Stomach (tissue), 4 donors: ENCODE results near the gene TIGD3.

Experiments
- POLR2A ChIP-seq, 4 donors: fragments of 450-650 bp; IDR thresholded peaks; one replicate each; pipeline ENCODE4 v1.6.1; 2016; ENCODE audit warnings: antibody characterized with exemption in 4 of 4, control low read depth in 2 of 4, mild to moderate bottlenecking in 1 of 4, moderate library complexity in 1 of 4
- TF ChIP-seq, protein P1 (sequence below), 7 experiments: fragments of 450-650 bp in 4 of 7; fragments of 200-600 bp in 3 of 7; sonication (generic) in 3 of 7; IDR thresholded peaks; one replicate each; pipeline ENCODE4 v1.5.1; 2016 to 2019; ENCODE audit warnings: antibody characterized with exemption in 7 of 7, control low read depth in 2 of 7, mild to moderate bottlenecking in 1 of 7

- TF ChIP-seq POLR2A (IDR thresholded peaks at IDR 0.05), result no peak
- TF ChIP-seq, protein P1, sequence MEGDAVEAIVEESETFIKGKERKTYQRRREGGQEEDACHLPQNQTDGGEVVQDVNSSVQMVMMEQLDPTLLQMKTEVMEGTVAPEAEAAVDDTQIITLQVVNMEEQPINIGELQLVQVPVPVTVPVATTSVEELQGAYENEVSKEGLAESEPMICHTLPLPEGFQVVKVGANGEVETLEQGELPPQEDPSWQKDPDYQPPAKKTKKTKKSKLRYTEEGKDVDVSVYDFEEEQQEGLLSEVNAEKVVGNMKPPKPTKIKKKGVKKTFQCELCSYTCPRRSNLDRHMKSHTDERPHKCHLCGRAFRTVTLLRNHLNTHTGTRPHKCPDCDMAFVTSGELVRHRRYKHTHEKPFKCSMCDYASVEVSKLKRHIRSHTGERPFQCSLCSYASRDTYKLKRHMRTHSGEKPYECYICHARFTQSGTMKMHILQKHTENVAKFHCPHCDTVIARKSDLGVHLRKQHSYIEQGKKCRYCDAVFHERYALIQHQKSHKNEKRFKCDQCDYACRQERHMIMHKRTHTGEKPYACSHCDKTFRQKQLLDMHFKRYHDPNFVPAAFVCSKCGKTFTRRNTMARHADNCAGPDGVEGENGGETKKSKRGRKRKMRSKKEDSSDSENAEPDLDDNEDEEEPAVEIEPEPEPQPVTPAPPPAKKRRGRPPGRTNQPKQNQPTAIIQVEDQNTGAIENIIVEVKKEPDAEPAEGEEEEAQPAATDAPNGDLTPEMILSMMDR (IDR thresholded peaks at IDR 0.05), result no peak
Measured at GRCh38 chr11:65394125-65394536, 39.6 kb downstream of the TIGD3 start.
